Measurements from ENCODE around the gene KRTAP5-10.
"Not testable (repeated sequence)": the region's sequence is repeated elsewhere in the genome, so short reads cannot be mapped to it uniquely, and the experiment has no call there.

KRTAP5-10 gene

GRCh38 chr11:71562120-71562519 is 3.2 kb upstream of the KRTAP5-10 start:
- Histone ChIP-seq H3K27me3 (ENCODE audit: control insufficient read depth in 1 of 2, insufficient read depth in 2 of 2, low read length in 2 of 2) (peaks cover 7 to 14% of the 10 kb centered on the region in 2 donors), H3K36me3 (ENCODE audit: control insufficient read depth in 2 of 2, insufficient read depth in 2 of 2, low read length in 2 of 2) (no peaks in the 10 kb centered on the region), H3K4me3 (ENCODE audit: low read length in 2 of 2) (no peak overlapping the region), H3K4me1 (ENCODE audit: control insufficient read depth, insufficient read depth, low read length) (no peaks in the 10 kb centered on the region), H3K9ac (ENCODE audit: low read length in 2 of 2) (no peak overlapping the region), H3K9me3 (ENCODE audit: control insufficient read depth in 2 of 2, low read length in 2 of 2) (no peaks in the 10 kb centered on the region), H3K27ac (ENCODE audit: low read length) (no peak overlapping the region)

- no peaks in the 10 kb centered on the region for H3K9me3 ChIP-seq (ENCODE audit: control insufficient read depth in 2 of 2, low read length in 2 of 2)
- no peaks in the 10 kb centered on the region for H3K36me3 ChIP-seq (ENCODE audit: control insufficient read depth in 2 of 2, insufficient read depth in 2 of 2, low read length in 2 of 2)
- H3K9ac ChIP-seq (ENCODE audit: low read length in 2 of 2): no peak overlapping the region
- no peak overlapping the region for H3K4me3 ChIP-seq (ENCODE audit: low read length in 2 of 2)
- H3K4me1 ChIP-seq (ENCODE audit: control insufficient read depth, insufficient read depth, low read length): no peaks in the 10 kb centered on the region
- H3K27me3 ChIP-seq (ENCODE audit: control insufficient read depth in 1 of 2, insufficient read depth in 2 of 2, low read length in 2 of 2): peaks cover 7 to 14% of the 10 kb centered on the region in 2 donors
- H3K27ac ChIP-seq (ENCODE audit: low read length): no peak overlapping the region
Measured at GRCh38 chr11:71563406-71563805, 2.0 kb upstream of the KRTAP5-10 start.

- Histone ChIP-seq H3K4me1 (ENCODE audit: control insufficient read depth, insufficient read depth, low read length) (no peaks in the 10 kb centered on the region), H3K4me3 (ENCODE audit: low read length in 2 of 2) (no peak overlapping the region), H3K27me3 (ENCODE audit: control insufficient read depth in 1 of 2, insufficient read depth in 2 of 2, low read length in 2 of 2) (peaks cover 7 to 14% of the 10 kb centered on the region in 2 donors), H3K9ac (ENCODE audit: low read length in 2 of 2) (no peak overlapping the region), H3K9me3 (ENCODE audit: control insufficient read depth in 2 of 2, low read length in 2 of 2) (no peaks in the 10 kb centered on the region), H3K27ac (ENCODE audit: low read length) (no peak overlapping the region), H3K36me3 (ENCODE audit: control insufficient read depth in 2 of 2, insufficient read depth in 2 of 2, low read length in 2 of 2) (no peaks in the 10 kb centered on the region)
Measured at GRCh38 chr11:71564430-71564829, 933 bp upstream of the KRTAP5-10 start.

GRCh38 chr11:71566081-71566620 is 788 bp downstream of the KRTAP5-10 start:
- Histone ChIP-seq H3K9ac (ENCODE audit: low read length in 2 of 2) (no peak overlapping the region), H3K4me1 (ENCODE audit: control insufficient read depth, insufficient read depth, low read length) (no peaks in the 10 kb centered on the region), H3K36me3 (ENCODE audit: control insufficient read depth in 2 of 2, insufficient read depth in 2 of 2, low read length in 2 of 2) (no peaks in the 10 kb centered on the region), H3K9me3 (ENCODE audit: control insufficient read depth in 2 of 2, low read length in 2 of 2) (no peaks in the 10 kb centered on the region), H3K27ac (ENCODE audit: low read length) (no peak overlapping the region), H3K27me3 (ENCODE audit: control insufficient read depth in 1 of 2, insufficient read depth in 2 of 2, low read length in 2 of 2) (peaks cover 7 to 14% of the 10 kb centered on the region in 2 donors), H3K4me3 (ENCODE audit: low read length in 2 of 2) (no peak overlapping the region)

- not testable (repeated sequence) for H3K4me3 ChIP-seq (ENCODE audit: low read length in 2 of 2); H3K27ac ChIP-seq (ENCODE audit: low read length); H3K9me3 ChIP-seq (ENCODE audit: control insufficient read depth in 2 of 2, low read length in 2 of 2); H3K4me1 ChIP-seq (ENCODE audit: control insufficient read depth, insufficient read depth, low read length); H3K36me3 ChIP-seq (ENCODE audit: control insufficient read depth in 2 of 2, insufficient read depth in 2 of 2, low read length in 2 of 2); H3K9ac ChIP-seq (ENCODE audit: low read length in 2 of 2)
- H3K27me3 ChIP-seq (ENCODE audit: control insufficient read depth in 1 of 2, insufficient read depth in 2 of 2, low read length in 2 of 2): peaks cover 7 to 14% of the 10 kb centered on the region in 2 donors
Measured at GRCh38 chr11:71566626-71567599, 1.6 kb downstream of the KRTAP5-10 start.

GRCh38 chr11:71567633-71568032 is 2.3 kb downstream of the KRTAP5-10 start:
- not testable (repeated sequence) for H3K4me1 ChIP-seq (ENCODE audit: control insufficient read depth, insufficient read depth, low read length); H3K36me3 ChIP-seq (ENCODE audit: control insufficient read depth in 2 of 2, insufficient read depth in 2 of 2, low read length in 2 of 2); H3K9me3 ChIP-seq (ENCODE audit: control insufficient read depth in 2 of 2, low read length in 2 of 2); H3K9ac ChIP-seq (ENCODE audit: low read length in 2 of 2); H3K4me3 ChIP-seq (ENCODE audit: low read length in 2 of 2); H3K27ac ChIP-seq (ENCODE audit: low read length)
- H3K27me3 ChIP-seq (ENCODE audit: control insufficient read depth in 1 of 2, insufficient read depth in 2 of 2, low read length in 2 of 2): peaks cover 10 to 15% of the 10 kb centered on the region in 2 donors

- Histone ChIP-seq H3K9me3 (ENCODE audit: control insufficient read depth in 2 of 2, low read length in 2 of 2) (no peaks in the 10 kb centered on the region), H3K9ac (ENCODE audit: low read length in 2 of 2) (no peak overlapping the region), H3K36me3 (ENCODE audit: control insufficient read depth in 2 of 2, insufficient read depth in 2 of 2, low read length in 2 of 2) (no peaks in the 10 kb centered on the region), H3K27me3 (ENCODE audit: control insufficient read depth in 1 of 2, insufficient read depth in 2 of 2, low read length in 2 of 2) (peaks cover 9% of the 10 kb centered on the region in 2 donors), H3K27ac (ENCODE audit: low read length) (no peak overlapping the region), H3K4me1 (ENCODE audit: control insufficient read depth, insufficient read depth, low read length) (no peaks in the 10 kb centered on the region), H3K4me3 (ENCODE audit: low read length in 2 of 2) (no peak overlapping the region)
Measured at GRCh38 chr11:71568704-71569349, 3.5 kb downstream of the KRTAP5-10 start.

- not testable (repeated sequence) for H3K4me1 ChIP-seq (ENCODE audit: control insufficient read depth, insufficient read depth, low read length); H3K36me3 ChIP-seq (ENCODE audit: control insufficient read depth in 2 of 2, insufficient read depth in 2 of 2, low read length in 2 of 2); H3K27ac ChIP-seq (ENCODE audit: low read length); H3K4me3 ChIP-seq (ENCODE audit: low read length in 2 of 2); H3K9ac ChIP-seq (ENCODE audit: low read length in 2 of 2); H3K9me3 ChIP-seq (ENCODE audit: control insufficient read depth in 2 of 2, low read length in 2 of 2); H3K27me3 ChIP-seq (ENCODE audit: control insufficient read depth in 1 of 2, insufficient read depth in 2 of 2, low read length in 2 of 2)
Measured at GRCh38 chr11:71571101-71571850, 5.9 kb downstream of the KRTAP5-10 start.

GRCh38 chr11:71572811-71573210 is 7.4 kb downstream of the KRTAP5-10 start:
- H3K36me3 ChIP-seq (ENCODE audit: control insufficient read depth in 2 of 2, insufficient read depth in 2 of 2, low read length in 2 of 2): no peaks in the 10 kb centered on the region
- H3K9ac ChIP-seq (ENCODE audit: low read length in 2 of 2): no peak overlapping the region

GRCh38 chr11:71574418-71574817 is 9.1 kb downstream of the KRTAP5-10 start:
- H3K27ac ChIP-seq (ENCODE audit: low read length): no peak overlapping the region
- H3K9ac ChIP-seq (ENCODE audit: low read length in 2 of 2): no peak overlapping the region
- H3K9me3 ChIP-seq (ENCODE audit: control insufficient read depth in 2 of 2, low read length in 2 of 2): no peaks in the 10 kb centered on the region
- no peaks in the 10 kb centered on the region for H3K36me3 ChIP-seq (ENCODE audit: control insufficient read depth in 2 of 2, insufficient read depth in 2 of 2, low read length in 2 of 2)
- H3K4me1 ChIP-seq (ENCODE audit: control insufficient read depth, insufficient read depth, low read length): no peaks in the 10 kb centered on the region
- peaks cover 6 to 12% of the 10 kb centered on the region in 2 donors for H3K27me3 ChIP-seq (ENCODE audit: control insufficient read depth in 1 of 2, insufficient read depth in 2 of 2, low read length in 2 of 2)
- no peak overlapping the region for H3K4me3 ChIP-seq (ENCODE audit: low read length in 2 of 2)

More at GRCh38 chr11:71572811-71573210, 7.4 kb downstream of the KRTAP5-10 start:
- Histone ChIP-seq H3K4me1 (ENCODE audit: control insufficient read depth, insufficient read depth, low read length) (no peaks in the 10 kb centered on the region), H3K27me3 (ENCODE audit: control insufficient read depth in 1 of 2, insufficient read depth in 2 of 2, low read length in 2 of 2) (peaks cover 6 to 10% of the 10 kb centered on the region in 2 donors), H3K9me3 (ENCODE audit: control insufficient read depth in 2 of 2, low read length in 2 of 2) (no peaks in the 10 kb centered on the region), H3K4me3 (ENCODE audit: low read length in 2 of 2) (no peak overlapping the region), H3K27ac (ENCODE audit: low read length) (no peak overlapping the region)

Data from stomach smooth muscle (tissue), 2 donors.